DOHH2 (cell line): ENCODE data around the gene PTS.

Source experiments
- H3F3A ChIP-seq: fragments of 200-600 bp; sonication (generic), shearing (Covaris generic); 2 replicates; pipeline ENCODE4 v1.6.0; 2016; ENCODE audit warnings: antibody characterized with exemption, mild to moderate bottlenecking; ENCODE audit not compliant: control insufficient read depth, insufficient read depth
- H3K27ac ChIP-seq: fragments of 200-600 bp; sonication (generic); 2 replicates; pipeline ENCODE4 v1.5.1; 2014; ENCODE audit warnings: low read depth, mild to moderate bottlenecking, low read length, moderate library complexity
- H3K27me3 ChIP-seq: fragments of 200-600 bp; sonication (generic); 2 replicates; pipeline ENCODE4 v1.6.1; 2014; ENCODE audit warnings: mild to moderate bottlenecking, low read length, mixed read lengths; ENCODE audit not compliant: control insufficient read depth
- H3K36me3 ChIP-seq: fragments of 200-600 bp; sonication (generic); 2 replicates; pipeline ENCODE4 v1.6.1; 2014; ENCODE audit warnings: mild to moderate bottlenecking, low read length, moderate library complexity, mixed read lengths; ENCODE audit not compliant: control insufficient read depth
- H3K4me1 ChIP-seq: fragments of 200-600 bp; sonication (generic); 2 replicates; pipeline ENCODE4 v1.6.1; 2014; ENCODE audit warnings: mild to moderate bottlenecking, low read length, mixed read lengths; ENCODE audit not compliant: control insufficient read depth
- H3K4me2 ChIP-seq: fragments of 200-600 bp; sonication (generic); 2 replicates; pipeline ENCODE4 v1.6.0; 2014; ENCODE audit warnings: mild to moderate bottlenecking, low read length, moderate library complexity
- H3K4me3 ChIP-seq: fragments of 200-600 bp; sonication (generic); 2 replicates; pipeline ENCODE4 v1.5.1; 2014; ENCODE audit warnings: mild to moderate bottlenecking, low read length, mixed read lengths
- H3K79me2 ChIP-seq: fragments of 200-600 bp; sonication (generic); 2 replicates; pipeline ENCODE4 v1.6.1; 2014; ENCODE audit warnings: mild to moderate bottlenecking, low read length, mixed read lengths; ENCODE audit not compliant: control insufficient read depth
- H3K9me2 ChIP-seq: fragments of 200-600 bp; sonication (generic); replicated peaks from 2 replicates; pipeline ENCODE4 v1.6.1; 2014; ENCODE audit warnings: mild to moderate bottlenecking, low read length, mixed read lengths; ENCODE audit not compliant: control insufficient read depth
- H3K9me3 ChIP-seq: fragments of 200-600 bp; sonication (generic); 2 replicates; pipeline ENCODE4 v1.6.1; 2014; ENCODE audit warnings: antibody characterized with exemption, low read length, mixed read lengths; ENCODE audit not compliant: control insufficient read depth, insufficient read depth
- H4K20me1 ChIP-seq: fragments of 200-600 bp; sonication (generic); 2 replicates; pipeline ENCODE4 v1.6.0; 2014; ENCODE audit warnings: low read depth, mild to moderate bottlenecking, antibody characterized with exemption, low read length, moderate library complexity; ENCODE audit not compliant: control insufficient read depth, insufficient read depth
- EZH2phosphoT487 ChIP-seq: fragments of 200-600 bp; sonication (generic); IDR thresholded peaks from 2 replicates; pipeline ENCODE4 v1.6.1; 2017; ENCODE audit warnings: borderline replicate concordance, mild to moderate bottlenecking, antibody characterized with exemption, low read length, moderate library complexity, mixed read lengths
- TF ChIP-seq, protein P1 (sequence below): fragments of 200-600 bp; sonication (generic); IDR thresholded peaks from one replicate; pipeline ENCODE4 v1.5.1; 2014; ENCODE audit warnings: antibody characterized with exemption, mild to moderate bottlenecking, low read depth, low read length; ENCODE audit not compliant: poor library complexity, severe bottlenecking

Gene PTS

GRCh38 chr11:112219476-112220232 is 6.6 kb upstream of the PTS start:
- no peaks in the 10 kb centered on the region for H4K20me1 ChIP-seq
- no peaks in the 10 kb centered on the region for H3K9me2 ChIP-seq
- no peak overlapping the region for H3K4me3 ChIP-seq
- 0 out of 2 replicates have a peak, but pooled peaks cover 3% of the 10 kb centered on the region for H3K4me1 ChIP-seq
- H3K4me2 ChIP-seq, result no peak overlapping the region
- H3K36me3 ChIP-seq, result no peaks in the 10 kb centered on the region
- H3K9me3 ChIP-seq, result no peaks in the 10 kb centered on the region
- no peaks in the 10 kb centered on the region for H3K79me2 ChIP-seq
- H3K27me3 ChIP-seq, result no peaks in the 10 kb centered on the region
- no peak for TF ChIP-seq EZH2phosphoT487
- TF ChIP-seq, protein P1, sequence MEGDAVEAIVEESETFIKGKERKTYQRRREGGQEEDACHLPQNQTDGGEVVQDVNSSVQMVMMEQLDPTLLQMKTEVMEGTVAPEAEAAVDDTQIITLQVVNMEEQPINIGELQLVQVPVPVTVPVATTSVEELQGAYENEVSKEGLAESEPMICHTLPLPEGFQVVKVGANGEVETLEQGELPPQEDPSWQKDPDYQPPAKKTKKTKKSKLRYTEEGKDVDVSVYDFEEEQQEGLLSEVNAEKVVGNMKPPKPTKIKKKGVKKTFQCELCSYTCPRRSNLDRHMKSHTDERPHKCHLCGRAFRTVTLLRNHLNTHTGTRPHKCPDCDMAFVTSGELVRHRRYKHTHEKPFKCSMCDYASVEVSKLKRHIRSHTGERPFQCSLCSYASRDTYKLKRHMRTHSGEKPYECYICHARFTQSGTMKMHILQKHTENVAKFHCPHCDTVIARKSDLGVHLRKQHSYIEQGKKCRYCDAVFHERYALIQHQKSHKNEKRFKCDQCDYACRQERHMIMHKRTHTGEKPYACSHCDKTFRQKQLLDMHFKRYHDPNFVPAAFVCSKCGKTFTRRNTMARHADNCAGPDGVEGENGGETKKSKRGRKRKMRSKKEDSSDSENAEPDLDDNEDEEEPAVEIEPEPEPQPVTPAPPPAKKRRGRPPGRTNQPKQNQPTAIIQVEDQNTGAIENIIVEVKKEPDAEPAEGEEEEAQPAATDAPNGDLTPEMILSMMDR, result peak; percentile 79
- H3K27ac ChIP-seq, result no peak overlapping the region
- H3F3A ChIP-seq, result no peaks in the 10 kb centered on the region

- TF ChIP-seq, protein P1, result no peak
- TF ChIP-seq EZH2phosphoT487, result no peak
- Histone ChIP-seq H3K4me2 (no peak overlapping the region), H3K36me3 (no peaks in the 10 kb centered on the region), H3K4me1 (peaks cover 6% of the 10 kb centered on the region; the same call in 1 of the 2 replicates), H3K4me3 (no peak overlapping the region), H3K79me2 (no peaks in the 10 kb centered on the region), H4K20me1 (no peaks in the 10 kb centered on the region), H3K27me3 (no peaks in the 10 kb centered on the region), H3K9me2 (no peaks in the 10 kb centered on the region), H3F3A (no peaks in the 10 kb centered on the region), H3K9me3 (no peaks in the 10 kb centered on the region), H3K27ac (no peak overlapping the region)
Observed at GRCh38 chr11:112221274-112221835, 4.9 kb upstream of the PTS start.

DNA sequence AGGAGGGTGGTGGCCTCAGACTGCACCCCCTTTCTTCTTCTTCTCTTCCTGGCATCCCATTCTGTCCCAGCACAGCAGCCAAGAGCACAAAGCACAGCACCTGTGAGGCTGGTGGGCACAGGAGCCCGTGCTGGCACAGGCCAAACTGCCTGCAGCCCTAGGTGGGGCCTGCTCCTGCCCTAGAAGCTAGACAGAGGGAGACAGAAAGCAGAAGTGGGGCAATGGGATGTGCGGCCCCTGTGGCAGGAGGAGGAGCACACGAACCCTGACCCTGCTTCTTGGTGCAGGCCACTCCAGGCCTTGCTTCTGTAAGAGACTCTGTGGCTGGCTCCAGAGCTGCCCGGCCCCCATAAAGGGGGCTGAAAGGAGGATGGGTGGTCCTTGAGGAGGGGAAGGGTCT is 3.9 kb upstream of the PTS start:
- Histone ChIP-seq H3K9me2 (no peaks in the 10 kb centered on the region), H3K36me3 (no peaks in the 10 kb centered on the region), H3F3A (no peaks in the 10 kb centered on the region), H3K27ac (no peak overlapping the region), H3K9me3 (no peaks in the 10 kb centered on the region), H3K4me1 (peaks cover 10% of the 10 kb centered on the region), H3K4me3 (no peak overlapping the region), H3K27me3 (no peaks in the 10 kb centered on the region), H4K20me1 (no peaks in the 10 kb centered on the region), H3K4me2 (no peak overlapping the region), H3K79me2 (peaks cover 9% of the 10 kb centered on the region)
- TF ChIP-seq, protein P1, result no peak
- no peak for TF ChIP-seq EZH2phosphoT487
